ENCODE data around the gene PRKAG2. TPM values are rescaled to one million over a fixed set of nuclear protein-coding genes. Genes with fewer than 3 reads are reported as not detected.

The PRKAG2 gene
- total RNA-seq, 4 donors from 2014 or later, result 25.1 to 57.8 (median 46.7) TPM

DNA sequence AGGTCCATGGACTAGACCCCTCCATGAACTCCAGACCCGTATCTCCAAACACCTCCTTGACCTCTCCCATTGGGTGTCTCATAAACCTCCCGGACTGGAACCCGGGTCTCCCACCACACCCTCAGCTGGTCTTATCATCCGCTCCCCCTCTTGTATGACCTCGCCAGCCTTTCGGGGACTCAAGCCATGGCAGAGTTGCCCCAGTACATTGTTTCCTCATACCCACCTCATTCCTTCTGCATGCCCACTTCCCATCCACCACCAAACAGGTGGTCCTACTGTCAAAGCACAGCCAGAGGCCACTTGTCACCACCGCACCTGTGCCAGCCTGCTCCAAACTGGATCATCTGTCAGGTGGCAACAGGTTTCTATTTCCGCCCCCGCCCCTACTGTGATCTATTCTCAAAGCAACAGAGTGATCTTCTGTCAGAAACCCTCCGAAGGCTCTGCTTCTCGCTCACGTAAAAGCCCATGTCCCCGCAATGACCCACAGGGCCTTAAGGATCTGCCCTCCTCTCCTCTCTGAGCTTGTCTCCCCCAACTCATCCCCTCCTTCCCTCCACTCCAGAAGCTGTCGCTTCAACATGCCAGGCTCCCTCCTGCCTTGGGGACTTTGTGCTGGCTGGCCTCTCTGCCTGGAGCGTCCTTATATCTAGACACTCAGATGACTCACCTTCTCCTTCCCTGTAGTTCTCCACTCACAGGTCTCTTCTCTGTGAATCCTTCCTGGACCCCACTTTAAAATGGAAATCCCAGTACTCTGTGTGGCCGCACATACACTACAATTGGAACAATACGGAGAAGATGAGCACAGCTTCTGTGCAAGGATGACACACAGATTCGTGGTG, 22.8 kb upstream of the PRKAG2 start:
- Histone ChIP-seq H3K9me3 (no peaks in the 10 kb centered on the region), H3K27ac (no peak overlapping the region), H3K4me3 (no peak overlapping the region), H3K4me1 (peaks cover 3 to 24% (median 18%) of the 10 kb centered on the region in 4 donors), H3K27me3 (no peaks in the 10 kb centered on the region), H3K36me3 (no peaks in the 10 kb centered on the region)
- TF ChIP-seq, protein P1, sequence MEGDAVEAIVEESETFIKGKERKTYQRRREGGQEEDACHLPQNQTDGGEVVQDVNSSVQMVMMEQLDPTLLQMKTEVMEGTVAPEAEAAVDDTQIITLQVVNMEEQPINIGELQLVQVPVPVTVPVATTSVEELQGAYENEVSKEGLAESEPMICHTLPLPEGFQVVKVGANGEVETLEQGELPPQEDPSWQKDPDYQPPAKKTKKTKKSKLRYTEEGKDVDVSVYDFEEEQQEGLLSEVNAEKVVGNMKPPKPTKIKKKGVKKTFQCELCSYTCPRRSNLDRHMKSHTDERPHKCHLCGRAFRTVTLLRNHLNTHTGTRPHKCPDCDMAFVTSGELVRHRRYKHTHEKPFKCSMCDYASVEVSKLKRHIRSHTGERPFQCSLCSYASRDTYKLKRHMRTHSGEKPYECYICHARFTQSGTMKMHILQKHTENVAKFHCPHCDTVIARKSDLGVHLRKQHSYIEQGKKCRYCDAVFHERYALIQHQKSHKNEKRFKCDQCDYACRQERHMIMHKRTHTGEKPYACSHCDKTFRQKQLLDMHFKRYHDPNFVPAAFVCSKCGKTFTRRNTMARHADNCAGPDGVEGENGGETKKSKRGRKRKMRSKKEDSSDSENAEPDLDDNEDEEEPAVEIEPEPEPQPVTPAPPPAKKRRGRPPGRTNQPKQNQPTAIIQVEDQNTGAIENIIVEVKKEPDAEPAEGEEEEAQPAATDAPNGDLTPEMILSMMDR (IDR thresholded peaks at IDR 0.05), result no peak
- TF ChIP-seq POLR2AphosphoS5 (IDR thresholded peaks at IDR 0.05), result no peak
- TF ChIP-seq EP300 (IDR thresholded peaks at IDR 0.05; ENCODE audit: low read depth), result no peak
- no peak for TF ChIP-seq POLR2A (IDR thresholded peaks at IDR 0.05)
- in situ Hi-C loops (cut with MboI; ENCODE audit: low pct_ligation_motif_present in 1 of 4, low pct_unique_long_range_greater_than_20kb in 1 of 4, low sequenced_read_pairs in 3 of 4), result no loop called here
- intact Hi-C loops (cut with DNase I; ENCODE audit: low total_unique reads), result no loop called here
- 86 to 92% methylated on average over 9 to 18 of the region's 18 CpGs for WGBS, 2 donors (ENCODE audit: low coverage in 1 of 2)
- DNase-seq, result no peak

DNA sequence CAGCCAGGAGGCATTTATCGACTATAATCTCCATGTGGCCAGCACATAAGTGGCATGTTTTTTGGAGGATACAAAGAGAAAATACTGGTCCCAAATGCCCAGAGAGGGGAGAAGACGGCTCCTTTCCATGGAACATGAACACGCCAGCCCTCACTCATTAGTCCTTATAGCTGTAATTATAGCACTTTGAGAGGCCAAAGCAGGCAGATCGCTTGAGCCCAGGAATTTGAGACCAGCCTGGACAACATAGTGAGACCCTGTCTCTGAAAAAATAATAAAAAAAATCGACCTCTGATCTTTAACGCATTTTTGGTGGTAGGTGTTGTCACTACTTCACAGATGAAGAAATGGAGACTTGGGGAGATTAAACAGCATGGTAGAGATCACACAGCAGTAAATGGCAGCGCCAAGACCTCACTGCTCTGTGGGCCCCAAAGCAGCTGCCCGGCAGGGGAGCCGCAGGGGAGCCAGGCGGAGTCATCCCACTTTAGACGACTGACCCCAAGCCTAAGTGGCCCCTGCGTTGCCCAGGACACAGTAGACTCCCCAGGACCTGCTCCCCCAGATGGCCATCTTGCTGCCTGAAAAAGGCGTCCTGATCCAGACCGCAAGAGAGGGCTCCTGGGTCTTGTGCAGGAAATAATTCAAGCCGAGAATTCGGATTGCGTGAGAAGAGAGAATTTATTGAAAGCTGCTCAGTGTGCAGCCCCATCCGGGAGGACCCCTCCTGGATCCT, 21.2 kb upstream of the PRKAG2 start:
- DNase-seq, result no peak
- no peaks in the 10 kb centered on the region for H3K36me3 ChIP-seq
- H3K4me1 ChIP-seq, result peaks cover 3 to 28% (median 20%) of the 10 kb centered on the region in 4 donors
- intact Hi-C loops (cut with DNase I; ENCODE audit: low total_unique reads) (no loop called here), in situ Hi-C loops (cut with MboI; ENCODE audit: low pct_ligation_motif_present in 1 of 4, low pct_unique_long_range_greater_than_20kb in 1 of 4, low sequenced_read_pairs in 3 of 4) (no loop called here)
- TF ChIP-seq POLR2AphosphoS5 (IDR thresholded peaks at IDR 0.05) (no peak), EP300 (IDR thresholded peaks at IDR 0.05; ENCODE audit: low read depth) (no peak), POLR2A (IDR thresholded peaks at IDR 0.05) (no peak)
- TF ChIP-seq, protein P1 (IDR thresholded peaks at IDR 0.05), result no peak
- peak overlapping the region in 1 of 4 donors; percentile 75 for H3K27ac ChIP-seq
- no peaks in the 10 kb centered on the region for H3K9me3 ChIP-seq
- no peaks in the 10 kb centered on the region for H3K27me3 ChIP-seq
- 85 to 94% methylated on average over 3 to 18 of the region's 18 CpGs for WGBS, 2 donors (ENCODE audit: low coverage in 1 of 2)
- H3K4me3 ChIP-seq, result no peak overlapping the region

DNA sequence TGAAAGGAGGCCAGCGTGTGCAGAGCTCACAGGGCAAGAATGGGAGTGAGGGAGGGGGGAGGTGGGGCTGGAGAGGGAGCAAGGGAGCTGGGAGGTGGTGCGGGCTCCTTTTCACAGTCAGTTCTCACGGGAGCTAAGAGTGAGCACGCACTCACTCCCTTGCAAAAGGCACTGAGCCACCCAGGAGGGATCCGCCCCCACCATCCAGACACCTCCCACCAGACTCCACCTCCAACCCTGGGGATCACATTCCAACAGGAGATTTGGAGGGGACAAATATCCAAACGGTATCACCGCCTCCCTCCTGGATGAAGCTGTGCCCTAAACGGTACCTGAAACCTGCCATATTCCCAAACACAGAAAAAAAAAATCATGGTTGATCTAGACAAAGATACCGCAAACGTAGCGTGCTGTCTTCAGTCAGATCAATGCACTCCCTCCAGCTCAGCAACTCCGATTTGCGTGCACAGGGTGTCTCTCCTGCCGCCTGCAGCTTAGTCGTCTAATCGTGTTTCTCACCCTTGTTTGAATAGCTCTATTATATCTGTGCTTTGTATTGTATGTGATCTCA, 20.3 kb upstream of the PRKAG2 start:
- H3K4me3 ChIP-seq, result no peak overlapping the region
- in situ Hi-C loops (cut with MboI; ENCODE audit: low pct_ligation_motif_present in 1 of 4, low pct_unique_long_range_greater_than_20kb in 1 of 4, low sequenced_read_pairs in 3 of 4), result no loop called here
- intact Hi-C loops (cut with DNase I; ENCODE audit: low total_unique reads), result no loop called here

More for the DNA sequence above, 20.3 kb upstream of the PRKAG2 start:
- no peaks in the 10 kb centered on the region for H3K9me3 ChIP-seq
- no peaks in the 10 kb centered on the region for H3K36me3 ChIP-seq
- H3K27me3 ChIP-seq, result no peaks in the 10 kb centered on the region
- no peak for TF ChIP-seq POLR2AphosphoS5 (IDR thresholded peaks at IDR 0.05)
- TF ChIP-seq EP300 (IDR thresholded peaks at IDR 0.05; ENCODE audit: low read depth), result no peak
- TF ChIP-seq, protein P1 (IDR thresholded peaks at IDR 0.05), result no peak
- no peak for TF ChIP-seq POLR2A (IDR thresholded peaks at IDR 0.05)
- 37 to 50% methylated on average over 5 to 16 of the region's 16 CpGs for WGBS, 2 donors (ENCODE audit: low coverage in 1 of 2)
- DNase-seq, result peak; percentile 38
- peak overlapping the region in 2 of 4 donors; percentile 11 to 75 for H3K27ac ChIP-seq
- peaks cover 3 to 28% (median 20%) of the 10 kb centered on the region in 4 donors for H3K4me1 ChIP-seq

All from transverse colon (tissue), 4 donors.